Stimulated activated CD4-positive, alpha-beta T cell treated with anti-CD3 and anti-CD28 coated beads, Interleukin-2, amount 100 ng/mL, for 4 hours (primary cell): ENCODE measurements around the gene LAGE3.

ENCODE experiments used
- DNase-seq: peaks from one replicate; pipeline ENCODE4 v3.0.0-alpha.2; 2020; ENCODE audit warnings: low read depth

The LAGE3 gene, protein sequence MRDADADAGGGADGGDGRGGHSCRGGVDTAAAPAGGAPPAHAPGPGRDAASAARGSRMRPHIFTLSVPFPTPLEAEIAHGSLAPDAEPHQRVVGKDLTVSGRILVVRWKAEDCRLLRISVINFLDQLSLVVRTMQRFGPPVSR

DNA sequence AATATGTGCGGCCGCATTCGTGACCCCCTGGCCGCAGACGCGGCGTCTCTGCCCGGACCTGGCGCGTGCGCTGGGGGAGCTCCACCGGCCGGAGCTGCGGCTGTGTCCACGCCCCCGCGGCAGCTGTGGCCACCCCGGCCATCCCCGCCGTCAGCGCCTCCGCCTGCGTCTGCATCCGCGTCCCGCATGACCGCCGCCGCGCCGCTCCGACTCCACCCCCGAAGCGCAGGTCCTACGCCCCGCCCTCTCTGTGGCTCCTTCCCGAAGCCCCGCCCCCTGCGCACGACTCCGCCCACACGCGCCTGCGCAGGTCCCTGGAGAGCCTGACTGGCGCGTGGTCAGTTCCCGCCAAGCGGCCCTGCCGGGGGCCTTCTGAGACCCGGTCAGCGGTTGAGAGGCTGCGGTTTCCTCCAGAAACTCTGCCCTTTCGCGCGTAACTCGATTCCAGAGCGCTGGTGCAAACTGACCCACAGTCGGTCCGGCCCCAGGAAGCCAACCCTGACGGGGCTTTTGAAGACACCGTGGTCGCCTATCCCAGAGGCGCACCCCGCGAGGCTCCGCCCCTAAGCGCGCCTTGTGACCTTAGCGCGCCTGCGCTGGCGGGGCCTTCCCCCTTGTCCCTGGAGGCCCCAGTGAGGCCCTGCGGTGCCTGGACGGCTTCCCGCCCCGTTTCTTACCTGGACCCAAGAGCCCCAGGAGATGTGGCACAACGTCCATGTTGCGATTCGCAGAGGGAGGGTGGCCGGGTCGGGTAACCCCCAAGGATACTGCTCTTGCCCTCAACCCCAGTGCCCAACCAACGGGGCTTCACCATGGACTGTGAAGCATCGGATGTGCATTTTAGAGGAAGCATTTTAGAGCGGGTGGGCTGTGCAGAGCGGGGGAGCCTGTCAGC lies at the start of gene LAGE3:
TSS of gene LAGE3 (minus strand) at position 554 of the 895 bp plus-strand sequence. CDS start at position 188, 366 bp downstream.
- peak; percentile 87 for DNase-seq

DNA sequence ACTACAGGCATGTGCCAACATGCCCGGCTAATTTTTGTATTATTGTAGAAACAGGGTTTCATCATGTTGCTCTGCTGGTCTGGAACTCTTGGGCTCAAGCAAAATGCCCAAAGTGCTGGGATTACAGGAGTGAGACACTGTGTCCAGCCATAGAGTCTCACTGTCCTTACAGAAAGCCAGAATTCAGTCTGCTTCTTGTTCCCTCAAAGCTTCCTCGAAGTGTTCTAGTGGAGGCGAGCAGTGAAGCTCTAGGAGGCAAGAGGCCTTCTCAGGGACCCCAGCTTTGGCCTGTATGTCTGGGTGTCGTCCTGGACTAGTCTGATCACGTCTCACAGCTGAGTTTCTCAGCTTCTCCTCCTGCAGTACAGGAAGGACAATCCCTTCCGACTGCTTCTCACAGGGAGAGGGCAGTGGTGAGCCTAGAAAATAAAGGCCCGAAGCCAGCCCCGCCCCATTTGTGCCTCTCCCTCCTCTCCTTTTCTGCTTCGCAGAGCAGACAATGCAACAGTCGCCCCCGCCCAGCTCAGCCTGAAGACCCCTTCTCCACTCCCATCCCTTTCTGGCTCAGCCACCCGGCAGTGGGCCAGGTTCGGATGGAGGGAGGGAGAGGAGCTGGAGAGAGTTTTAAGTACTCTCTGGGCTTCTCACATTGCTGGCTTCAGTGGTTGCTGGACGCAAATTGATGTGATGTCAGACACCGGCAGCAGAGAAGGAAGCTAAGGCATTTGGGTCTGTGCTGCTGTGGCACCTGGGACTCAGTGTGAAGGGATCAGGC lies 48.0 kb upstream of the LAGE3 start:
- DNase-seq: peak; percentile 33

DNA sequence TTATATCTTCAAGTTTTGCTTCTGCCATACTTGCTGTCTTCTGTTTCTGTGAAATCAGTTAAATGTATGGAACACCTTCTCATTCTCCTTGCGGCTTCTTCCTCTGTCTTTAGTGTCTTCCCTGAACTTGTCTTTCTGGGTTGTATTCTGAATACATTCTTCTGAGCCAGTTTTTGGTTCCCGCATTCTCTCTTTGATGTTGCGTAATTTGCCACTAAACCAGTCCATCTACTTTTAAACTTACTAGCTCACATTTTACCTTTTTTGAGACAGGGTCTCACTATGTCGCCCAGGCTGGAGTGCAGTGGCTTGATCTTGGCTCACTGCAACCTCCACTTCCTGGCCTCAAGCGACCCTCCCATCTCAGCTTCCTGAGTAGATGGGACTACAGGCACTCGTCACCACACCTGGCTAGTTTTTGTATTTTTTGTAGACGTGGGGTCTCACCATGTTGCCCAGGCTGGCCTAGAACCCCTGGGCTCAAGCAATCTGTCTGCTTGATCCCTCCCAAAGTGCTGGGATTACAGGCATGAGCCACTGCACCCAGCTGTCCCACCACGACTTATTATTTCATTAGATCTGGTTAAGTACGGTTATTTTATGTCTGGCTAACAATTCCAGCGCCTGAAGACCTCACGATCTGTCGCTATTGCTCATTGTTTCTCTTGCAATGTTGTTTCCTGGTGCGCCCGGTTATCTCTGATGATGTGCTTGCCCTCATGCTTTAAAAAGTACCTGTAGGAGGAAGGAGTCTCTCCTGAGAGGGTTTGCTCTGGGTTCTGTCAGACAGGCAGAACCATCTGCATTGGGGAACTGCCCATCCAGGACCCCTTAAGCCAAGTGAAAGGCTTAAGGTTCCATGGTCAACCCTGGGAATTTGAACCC lies 46.8 kb upstream of the LAGE3 start:
- no peak for DNase-seq

DNA sequence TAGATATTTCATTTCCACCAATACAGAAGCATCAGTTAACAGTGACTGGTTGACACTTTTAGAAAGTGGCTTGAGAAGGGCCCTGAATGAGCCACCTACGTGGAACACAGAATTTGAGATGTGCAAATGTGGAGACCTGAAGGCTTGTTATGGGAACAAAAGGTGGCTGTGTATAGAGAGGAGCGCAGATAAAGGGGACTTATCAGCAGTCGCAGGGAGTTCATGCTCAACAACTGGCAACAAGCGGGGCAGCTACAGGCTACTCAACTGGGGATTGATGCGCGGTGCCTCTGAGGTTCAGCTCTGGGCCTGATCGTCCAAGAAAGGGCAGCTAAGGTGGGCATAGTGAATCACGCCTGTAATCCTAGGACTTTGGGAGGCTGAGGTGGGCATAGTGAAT lies 40.3 kb upstream of the LAGE3 start:
- DNase-seq: no peak

DNA sequence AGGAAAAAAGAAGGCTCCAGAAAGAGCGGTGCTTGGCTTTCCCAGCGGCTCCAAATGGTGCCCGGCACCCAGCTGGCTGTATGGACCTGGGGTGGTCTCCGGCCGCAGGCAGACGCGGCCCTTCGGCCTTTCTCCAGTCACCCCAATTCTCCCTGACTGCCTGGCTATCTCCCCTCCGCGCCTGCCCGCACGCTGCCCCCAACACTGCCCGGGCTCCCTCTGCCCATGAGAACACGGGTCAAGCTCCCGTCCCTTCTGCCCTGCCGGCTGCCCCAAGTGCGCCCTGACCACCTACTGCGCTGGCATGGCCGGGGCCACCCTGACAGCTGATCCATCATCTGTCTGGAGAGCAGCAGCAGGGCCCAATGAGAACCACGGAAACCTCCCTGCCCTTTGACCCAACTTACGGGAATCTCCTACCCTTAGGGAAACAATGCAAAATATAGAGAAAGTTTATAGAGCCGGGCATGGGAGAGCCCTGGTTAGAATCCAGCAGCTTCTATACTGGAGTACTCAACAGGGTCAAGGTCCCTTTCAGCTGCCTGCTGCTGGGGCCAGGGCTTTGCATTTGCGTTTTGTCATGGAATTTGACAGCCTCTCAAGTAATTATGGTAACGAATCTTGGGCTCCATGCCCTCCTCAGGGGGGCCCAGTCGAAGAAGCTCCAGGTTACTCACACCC lies 38.2 kb upstream of the LAGE3 start:
- DNase-seq: no peak

DNA sequence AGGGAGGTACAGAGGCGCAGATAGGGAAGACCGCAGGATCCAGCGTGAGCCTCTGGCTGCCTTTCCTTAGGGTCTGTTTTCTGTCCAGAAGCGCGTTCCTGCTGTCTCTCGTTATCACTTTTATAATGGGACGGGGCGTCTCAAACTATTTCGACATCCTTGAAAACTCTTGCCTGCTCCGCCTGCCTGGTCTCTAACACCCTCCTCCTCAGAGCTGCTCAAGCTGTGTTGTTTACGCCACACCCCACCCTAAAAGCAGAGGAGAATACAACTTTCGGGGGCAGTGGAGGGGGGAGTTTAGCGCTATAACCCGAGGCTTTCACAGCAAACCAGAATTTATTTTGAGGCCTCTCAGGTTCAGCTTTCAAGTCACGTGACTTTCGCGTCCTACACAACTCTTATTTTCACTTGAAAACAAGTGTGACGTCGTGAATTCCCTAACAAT lies 37.6 kb upstream of the LAGE3 start:
- DNase-seq: no peak

DNA sequence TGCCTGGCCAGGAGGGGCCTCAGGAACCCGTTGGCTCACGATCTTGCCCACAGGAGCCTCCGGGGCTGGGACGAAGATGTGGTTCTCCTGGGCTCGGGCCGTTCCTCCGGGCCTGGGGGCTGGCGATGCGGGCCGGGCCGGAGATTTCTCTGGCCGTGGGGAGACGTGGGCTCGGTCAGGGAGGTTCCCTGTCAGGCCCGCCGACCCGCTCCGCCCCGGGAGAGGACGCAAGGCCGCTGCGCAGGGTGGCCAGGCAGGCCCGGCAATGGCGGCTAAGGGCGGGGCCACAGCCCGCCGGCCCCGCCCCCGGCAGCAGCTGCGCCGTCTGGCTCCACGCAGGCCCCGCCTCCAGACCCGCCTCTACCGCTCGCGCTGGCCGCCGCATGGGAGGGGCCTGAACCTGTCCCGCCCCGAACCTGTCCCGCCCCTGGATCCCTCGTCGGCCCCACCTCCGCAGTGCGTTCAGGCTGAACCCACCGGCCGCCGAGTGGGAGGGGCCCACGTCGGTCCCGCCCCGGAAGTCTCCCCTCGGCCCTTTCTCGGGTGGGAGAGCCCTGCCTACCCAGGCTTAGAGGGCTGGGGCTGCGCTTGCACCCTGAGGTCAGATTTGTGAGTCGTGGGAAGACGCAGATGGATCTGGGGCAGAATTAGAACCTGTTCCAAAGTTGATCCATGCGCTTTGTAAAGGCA lies 37.0 kb upstream of the LAGE3 start, which contains the start of gene FAM3A:
TSS of gene FAM3A (minus strand) at position 267 of the 690 bp plus-strand sequence. CDS start 460 bp downstream, outside the sequence.
- peak; percentile 88 for DNase-seq

DNA sequence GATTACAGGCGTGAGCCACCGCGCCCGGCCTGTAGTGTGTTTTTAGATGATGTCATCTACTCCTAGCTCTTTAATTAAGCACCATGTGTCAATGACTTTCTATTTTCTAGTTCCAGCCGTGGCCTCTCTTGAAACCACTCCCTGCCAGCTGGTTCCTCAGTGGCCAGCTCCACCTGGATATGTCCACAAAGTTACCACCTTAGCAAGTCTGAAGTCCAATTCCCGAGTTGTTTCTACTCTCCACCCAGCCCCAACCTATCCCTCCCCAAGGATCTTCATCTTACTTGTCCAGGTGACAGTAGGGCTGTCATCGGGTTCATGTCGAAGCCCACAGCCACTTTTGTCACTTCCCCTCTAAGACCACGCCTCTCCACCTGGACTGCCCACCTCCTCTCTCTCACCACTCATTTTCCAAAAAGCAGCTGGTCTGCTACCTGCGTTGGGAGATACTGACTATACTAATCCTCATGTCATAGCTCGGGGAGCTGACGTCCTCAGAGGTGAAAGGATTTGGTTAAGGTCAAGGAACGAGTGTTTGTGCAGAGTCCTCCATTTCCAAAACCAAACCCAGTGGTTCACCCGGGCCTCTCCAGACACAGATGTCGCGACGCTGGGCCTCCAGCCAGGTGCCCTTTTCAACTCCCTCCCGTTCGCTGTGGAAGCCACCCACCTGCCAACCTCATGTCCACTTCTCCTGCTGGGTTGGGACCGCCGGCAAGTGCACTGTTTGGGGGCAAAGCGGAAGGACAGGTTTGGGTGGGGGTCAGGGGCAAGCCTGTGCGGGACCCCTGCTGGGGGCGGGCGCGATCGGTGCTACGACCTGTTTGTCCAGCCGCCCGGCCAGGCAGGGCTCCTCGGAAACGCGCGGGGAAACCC lies 36.2 kb upstream of the LAGE3 start:
- DNase-seq: no peak

DNA sequence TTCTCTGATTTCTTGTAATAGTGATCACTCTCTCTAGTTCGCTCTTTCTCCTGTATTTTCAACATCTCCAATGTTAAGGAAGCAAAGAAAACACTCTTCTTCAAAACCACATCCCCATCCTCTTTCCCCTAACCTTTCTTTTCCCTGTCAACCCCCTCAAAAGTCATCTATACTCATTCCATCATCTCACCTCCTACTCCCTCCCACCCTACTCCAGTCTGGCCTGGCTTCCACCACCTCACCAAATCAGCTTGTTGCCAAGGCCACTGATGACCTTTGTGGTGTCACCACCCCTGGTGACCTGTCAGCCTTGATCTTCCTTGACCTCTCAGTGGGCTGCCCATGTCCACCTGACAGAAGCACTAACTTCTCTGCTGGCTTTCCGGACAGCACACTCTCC lies 34.6 kb upstream of the LAGE3 start:
- DNase-seq: no peak

DNA sequence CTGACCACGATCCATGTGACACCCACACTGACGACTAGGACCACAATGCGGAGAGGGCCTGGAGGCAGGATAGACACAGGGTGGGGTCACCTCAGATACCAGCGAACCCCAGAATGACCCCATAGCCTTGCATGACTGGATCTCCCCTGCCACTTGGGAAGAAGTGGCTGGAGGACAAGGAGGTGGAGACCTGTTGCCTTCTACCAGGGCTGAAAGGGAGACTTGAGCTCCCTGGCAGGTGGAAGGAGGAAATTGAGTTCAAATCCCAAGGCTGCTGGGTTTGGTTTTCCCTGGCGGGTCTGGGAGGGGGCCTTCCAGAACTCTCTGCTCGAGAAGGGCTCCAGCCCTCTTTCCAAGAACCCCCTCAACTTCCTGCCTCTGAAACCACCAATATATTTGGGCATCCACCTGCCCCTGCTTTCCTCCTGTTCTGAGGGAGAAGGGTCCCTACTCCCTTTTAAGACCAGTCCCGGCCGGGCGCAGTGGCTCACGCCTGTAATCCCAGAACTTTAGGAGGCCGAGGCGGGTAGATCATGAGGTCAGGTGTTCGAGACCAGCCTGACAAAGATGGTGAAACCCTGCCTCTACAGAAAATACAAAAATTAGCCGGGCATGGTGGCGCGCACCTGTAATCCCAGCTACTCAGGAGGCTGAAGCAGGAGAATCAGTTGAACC lies 33.9 kb upstream of the LAGE3 start:
- DNase-seq: no peak

DNA sequence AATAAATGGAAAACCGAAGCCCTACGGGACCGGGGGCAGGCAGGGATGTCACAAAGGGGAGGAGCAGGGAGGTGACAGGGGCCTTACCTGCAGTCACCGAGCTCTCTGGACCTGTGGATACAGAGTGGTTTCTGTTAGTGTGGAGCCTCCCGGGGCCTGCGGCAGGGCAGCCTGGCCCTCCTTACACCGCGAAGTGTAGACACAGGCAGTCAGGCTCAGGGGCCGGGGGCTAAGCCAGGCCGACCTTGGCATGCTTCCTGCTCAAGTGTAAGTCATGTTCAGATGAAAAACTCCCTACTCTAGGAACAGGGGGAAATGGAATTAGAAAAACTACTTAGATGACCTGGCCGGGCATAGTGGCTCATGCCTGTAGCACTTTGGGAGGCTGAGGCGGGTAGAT lies 32.7 kb upstream of the LAGE3 start:
- DNase-seq: no peak

DNA sequence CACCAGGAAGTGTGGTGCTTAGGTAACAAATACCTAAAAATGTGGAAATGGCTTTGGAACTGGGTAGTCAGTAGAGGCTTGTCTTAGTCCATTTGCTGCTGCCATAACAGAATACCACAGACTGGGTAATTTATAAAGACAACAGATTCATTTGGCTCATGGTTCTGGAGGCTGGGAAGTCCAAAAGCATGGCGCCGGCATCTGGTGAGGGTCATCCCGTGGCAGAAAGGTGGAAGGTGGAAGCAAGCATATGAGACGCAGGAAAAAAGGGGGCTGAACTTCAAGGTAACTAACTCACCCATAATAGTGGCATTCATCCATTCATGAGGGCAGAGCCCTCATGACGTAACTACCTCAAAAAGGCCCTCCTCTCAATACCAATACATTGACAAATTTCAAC lies 30.4 kb upstream of the LAGE3 start:
- DNase-seq: no peak

DNA sequence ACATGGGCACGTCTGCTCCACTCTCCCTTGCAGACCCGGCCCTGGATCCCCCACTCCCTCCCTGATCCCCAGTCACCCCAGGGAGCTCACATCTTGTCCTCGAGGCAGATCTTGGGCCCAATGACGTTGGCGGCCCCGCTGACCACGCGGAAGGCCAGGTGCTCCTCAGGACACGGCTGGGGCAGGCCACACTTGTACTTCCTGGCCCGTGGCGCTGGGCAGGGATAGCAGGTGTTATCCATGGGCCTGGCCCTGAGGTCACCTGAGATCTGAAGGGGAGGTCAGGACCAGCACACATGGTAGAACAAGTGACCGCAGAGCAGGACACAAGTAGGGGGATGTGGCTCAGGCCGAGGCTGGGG lies 29.3 kb upstream of the LAGE3 start:
- no peak for DNase-seq

DNA sequence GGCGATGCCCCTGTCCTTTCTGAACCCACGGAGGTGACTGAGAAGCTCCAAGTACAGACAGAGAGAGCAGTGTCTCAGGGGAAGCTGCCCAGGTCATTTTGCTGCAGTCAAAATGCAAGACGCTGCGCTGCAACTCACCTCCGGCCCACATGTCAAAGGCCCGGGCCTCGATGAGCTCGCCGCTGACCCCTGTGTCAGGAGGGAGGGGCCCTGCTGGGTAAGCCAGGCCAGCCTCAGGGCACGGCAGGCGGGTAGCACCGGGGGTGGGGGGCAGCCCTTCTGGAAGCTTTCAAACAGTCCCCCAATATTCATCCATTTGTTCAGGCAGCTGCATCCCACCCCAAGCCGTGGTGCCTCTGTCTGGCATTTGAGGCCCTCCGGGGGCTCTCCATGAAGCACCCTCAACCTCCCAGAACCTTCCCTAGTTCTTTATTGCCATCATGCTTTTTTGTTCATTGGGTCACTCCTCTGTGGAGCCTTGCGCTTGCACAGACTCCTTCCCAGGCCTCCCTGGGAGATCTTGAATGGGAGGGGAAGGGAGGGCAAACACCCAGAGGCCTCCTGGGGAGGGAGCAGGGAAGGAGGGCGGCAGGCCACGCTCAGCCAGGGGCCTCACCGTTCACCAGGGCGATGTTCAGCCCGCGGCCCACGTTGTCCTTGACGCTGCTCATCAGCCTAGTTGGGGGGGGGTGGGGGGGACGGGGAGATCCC lies 28.7 kb upstream of the LAGE3 start:
- no peak for DNase-seq

DNA sequence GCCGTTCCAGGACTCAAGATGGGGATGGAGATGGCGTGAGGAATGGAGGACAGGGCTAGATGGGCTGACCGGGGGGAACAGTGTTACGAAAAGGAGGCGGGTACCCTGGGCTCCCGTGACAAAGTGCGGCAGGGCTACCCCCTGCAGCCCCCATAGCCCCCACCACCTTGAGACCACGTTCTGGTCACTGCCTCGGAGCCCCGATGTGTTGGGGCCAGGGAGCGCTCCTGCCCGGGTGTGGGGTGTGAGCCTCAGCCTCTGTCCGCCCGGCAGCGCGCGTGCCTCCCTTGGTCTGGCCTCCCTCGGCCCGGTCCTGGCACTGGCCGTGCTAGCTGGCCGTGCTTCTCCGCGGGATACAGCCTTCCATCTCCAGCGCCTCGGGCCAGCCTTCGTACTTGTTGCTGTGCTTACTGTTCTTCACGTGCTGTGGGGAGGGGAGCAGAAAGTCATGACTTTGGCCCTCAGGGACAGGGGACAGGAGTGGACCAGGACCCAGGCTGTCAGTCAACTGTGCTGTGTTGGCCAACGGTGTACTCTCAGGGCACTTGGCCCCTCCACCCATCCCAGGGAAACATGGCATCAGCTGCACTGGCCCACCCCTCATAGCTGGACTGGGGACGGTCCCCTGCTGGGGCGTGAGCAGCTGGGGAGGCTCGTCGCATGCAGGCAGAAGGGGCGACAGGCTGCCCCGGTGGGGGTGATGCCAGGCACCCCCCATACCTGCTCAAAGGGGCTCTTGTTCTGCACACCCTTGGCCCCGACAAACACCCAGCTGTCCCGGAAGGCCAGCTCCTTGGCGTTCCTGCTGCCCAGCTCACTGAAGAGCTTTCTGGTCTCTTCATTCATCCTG lies 27.6 kb upstream of the LAGE3 start:
- no peak for DNase-seq

DNA sequence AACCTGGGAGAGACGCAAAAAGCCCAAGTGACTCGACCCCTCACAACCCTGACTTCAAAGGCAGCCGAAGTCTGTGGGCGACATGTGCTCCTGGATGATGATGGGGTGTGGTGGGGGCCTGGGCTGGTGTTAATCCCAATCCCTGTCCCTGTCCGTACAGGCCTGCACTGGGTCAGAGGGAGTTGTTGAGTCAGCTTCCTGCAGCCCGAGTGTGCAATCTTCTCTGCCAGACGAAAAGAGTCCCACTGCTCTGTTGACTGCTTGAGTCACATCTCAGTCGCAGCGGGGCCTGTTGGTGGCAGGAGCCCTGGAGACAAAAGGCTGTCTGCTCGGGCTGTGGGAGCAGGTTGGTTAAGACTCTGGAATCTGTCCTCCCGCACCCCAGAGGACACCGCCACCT lies 26.7 kb upstream of the LAGE3 start:
- DNase-seq: no peak

DNA sequence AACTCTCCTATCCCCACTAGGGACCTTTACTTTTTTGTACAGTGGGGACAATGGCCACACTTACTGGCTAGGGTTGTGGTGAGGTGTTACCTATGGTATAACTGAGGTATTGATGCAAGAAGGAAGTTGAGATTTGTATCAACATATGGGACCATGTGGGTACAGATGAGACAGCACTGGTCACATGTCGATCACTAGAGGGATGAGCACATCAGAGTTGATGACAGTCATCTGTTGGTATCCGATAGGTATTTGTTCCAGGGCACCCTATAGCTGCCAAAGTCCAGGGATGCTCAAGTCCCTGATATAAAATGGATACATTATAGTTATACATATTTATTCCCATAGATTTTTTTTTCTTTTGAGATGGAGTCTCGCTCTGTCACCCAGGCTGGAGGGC lies 23.9 kb upstream of the LAGE3 start:
- DNase-seq: no peak
